Lower lobe of right lung (tissue), 2 donors: ENCODE results near the gene PRR11. TPM values are rescaled to one million over a fixed set of nuclear protein-coding genes. Genes with fewer than 3 reads are reported as not detected.
"Not testable (repeated sequence)": the region's sequence is repeated elsewhere in the genome, so short reads cannot be mapped to it uniquely, and the experiment has no call there.

Experiments used
- ATAC-seq, 2 donors: fragments of 200-7000 bp; cut with Tn5 transposase; one replicate each; pipeline ENCODE4 v1.9.1; 2020 to 2022; ENCODE audit warnings: mild to moderate bottlenecking in 2 of 2, moderate library complexity in 2 of 2
- DNase-seq: peaks from one replicate; pipeline ENCODE4 v3.0.0-alpha.2; 2020
- H3K27ac ChIP-seq: fragments of 200-600 bp; one replicate; pipeline ENCODE4 v1.8.0; 2022
- H3K27me3 ChIP-seq: fragments of 200-600 bp; one replicate; pipeline ENCODE4 v1.8.0; 2022; ENCODE audit warnings: low read depth
- H3K36me3 ChIP-seq: fragments of 200-600 bp; one replicate; pipeline ENCODE4 v1.8.0; 2022; ENCODE audit warnings: mild to moderate bottlenecking
- H3K4me1 ChIP-seq: fragments of 200-600 bp; one replicate; pipeline ENCODE4 v1.8.0; 2022
- H3K4me3 ChIP-seq: fragments of 200-600 bp; one replicate; pipeline ENCODE4 v1.8.0; 2022; ENCODE audit warnings: mild to moderate bottlenecking
- H3K9me3 ChIP-seq: fragments of 200-600 bp; one replicate; pipeline ENCODE4 v1.8.0; 2022
- CTCF ChIP-seq: fragments of 200-600 bp; IDR thresholded peaks from one replicate; pipeline ENCODE4 v1.8.0; 2022; ENCODE audit warnings: antibody characterized with exemption, mild to moderate bottlenecking
- intact Hi-C: fragments of 100-400 bp; cut with DNase I; formaldehyde crosslinking; loops from one replicate; pipeline ENCODE4 v1.11.0; 2022
- total RNA-seq: library from RNA; stranded (reverse); fragmentation: NEBNext Ultra II Directional; extraction: Animal tissue kit (Norgen Biotek cat#: 25700); gene quantifications from one replicate; pipeline ENCODE4 v1.2.1, GENCODE V29; 2021
- donor health status: DM: no; HTN: yes; CAD: no; lungs with severe emphysema.

Gene PRR11
- total RNA-seq, 1 donor from 2014 or later: 4.1 TPM

GRCh38 chr17:59126809-59127417, 28.6 kb upstream of the PRR11 start:
- intact Hi-C loops: no loop called here
- no peak for ATAC-seq

GRCh38 chr17:59129814-59130213, 25.7 kb upstream of the PRR11 start:
- H3K36me3 ChIP-seq: peaks cover 24% of the 10 kb centered on the region
- TF ChIP-seq CTCF: no peak
- H3K4me1 ChIP-seq: no peaks in the 10 kb centered on the region
- ATAC-seq: no peak
- H3K4me3 ChIP-seq: no peak overlapping the region
- no peaks in the 10 kb centered on the region for H3K27me3 ChIP-seq
- H3K9me3 ChIP-seq: no peaks in the 10 kb centered on the region
- DNase-seq: no peak
- intact Hi-C loops: no loop called here
- H3K27ac ChIP-seq: no peak overlapping the region

More at GRCh38 chr17:59126809-59127417, 28.6 kb upstream of the PRR11 start:
- Histone ChIP-seq H3K9me3 (no peaks in the 10 kb centered on the region), H3K36me3 (peaks cover 31% of the 10 kb centered on the region), H3K27me3 (no peaks in the 10 kb centered on the region), H3K4me3 (no peak overlapping the region), H3K27ac (no peak overlapping the region), H3K4me1 (no peaks in the 10 kb centered on the region)
- TF ChIP-seq CTCF: no peak
- no peak for DNase-seq

GRCh38 chr17:59131131-59131530, 24.4 kb upstream of the PRR11 start:
- no peak for TF ChIP-seq CTCF
- H3K27ac ChIP-seq: no peak overlapping the region
- no peak for ATAC-seq

GRCh38 chr17:59138339-59138738, 17.2 kb upstream of the PRR11 start:
- H3K4me1 ChIP-seq, H3K9me3 ChIP-seq, ATAC-seq, H3K27ac ChIP-seq, H3K36me3 ChIP-seq, H3K27me3 ChIP-seq, DNase-seq, intact Hi-C loops, H3K4me3 ChIP-seq: not testable (repeated sequence)

More at GRCh38 chr17:59131131-59131530, 24.4 kb upstream of the PRR11 start:
- H3K9me3 ChIP-seq: no peaks in the 10 kb centered on the region
- no peaks in the 10 kb centered on the region for H3K4me1 ChIP-seq
- intact Hi-C loops: no loop called here
- no peaks in the 10 kb centered on the region for H3K27me3 ChIP-seq
- peaks cover 24% of the 10 kb centered on the region for H3K36me3 ChIP-seq
- no peak for DNase-seq
- no peak overlapping the region for H3K4me3 ChIP-seq

GRCh38 chr17:59139939-59140338, 15.6 kb upstream of the PRR11 start:
- Histone ChIP-seq H3K9me3 (no peaks in the 10 kb centered on the region), H3K4me1 (no peaks in the 10 kb centered on the region), H3K4me3 (no peak overlapping the region), H3K27me3 (no peaks in the 10 kb centered on the region), H3K36me3 (peaks cover 4% of the 10 kb centered on the region), H3K27ac (no peak overlapping the region)
- no peak for ATAC-seq
- intact Hi-C loops: no loop called here
- no peak for TF ChIP-seq CTCF
- DNase-seq: no peak

- Histone ChIP-seq H3K9me3 (no peaks in the 10 kb centered on the region), H3K27me3 (no peaks in the 10 kb centered on the region), H3K36me3 (peaks cover 4% of the 10 kb centered on the region), H3K27ac (no peak overlapping the region), H3K4me1 (no peaks in the 10 kb centered on the region), H3K4me3 (no peak overlapping the region)
- ATAC-seq (no peak), DNase-seq (no peak)
- intact Hi-C loops: no loop called here
- TF ChIP-seq CTCF: no peak
These were observed 13.7 kb upstream of the PRR11 start for GRCh38 chr17:59141860-59142259.
